BE2C (cell line): Measurements from ENCODE around the gene SRP54.

Experiments
- DNase-seq: peaks from one replicate; pipeline ENCODE4 v3.0.0-alpha.2; 2020
- H3K27me3 ChIP-seq: fragments of 250-450 bp; sonication (Bioruptor Pico); 2 replicates; pipeline ENCODE4 v1.5.1; 2020; ENCODE audit warnings: mild to moderate bottlenecking
- H3K36me3 ChIP-seq: fragments of 250-450 bp; sonication (Bioruptor Pico); 2 replicates; pipeline ENCODE4 v1.5.1; 2020; ENCODE audit warnings: mild to moderate bottlenecking
- H3K4me1 ChIP-seq: fragments of 250-450 bp; sonication (Bioruptor Pico); 2 replicates; pipeline ENCODE4 v1.5.1; 2020
- H3K4me3 ChIP-seq: 2 replicates; pipeline ENCODE4 v1.5.1; 2011; ENCODE audit warnings: low read depth, low read length
- H3K9me3 ChIP-seq: fragments of 250-450 bp; sonication (Bioruptor Pico); 2 replicates; pipeline ENCODE4 v1.5.1; 2020
- CTCF ChIP-seq: IDR thresholded peaks from 2 replicates; pipeline ENCODE4 v1.5.1; 2012; ENCODE audit warnings: mild to moderate bottlenecking, low read depth, low read length

The SRP54 gene

DNA sequence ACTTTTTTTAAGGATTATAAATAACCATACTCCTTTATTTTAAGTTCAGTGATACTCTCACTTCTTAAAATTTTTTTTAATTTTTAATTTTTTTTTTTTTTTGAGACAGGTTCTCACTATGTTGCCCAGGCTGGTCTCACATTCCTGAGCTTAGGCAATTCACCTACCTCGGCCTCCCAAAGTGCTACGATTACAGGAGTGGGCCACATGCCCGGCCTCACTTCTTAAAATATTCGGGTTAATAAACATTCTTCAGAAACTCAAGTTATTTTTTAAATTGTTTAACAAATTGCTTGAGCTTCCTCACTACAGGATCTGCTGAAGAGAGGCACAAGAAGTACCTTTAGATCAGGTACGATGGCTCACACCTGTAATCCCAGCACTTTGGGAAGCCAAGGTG is 4.3 kb upstream of the SRP54 start:
- no peaks in the 10 kb centered on the region for H3K4me1 ChIP-seq
- H3K4me3 ChIP-seq, result no peak overlapping the region
- no peak for TF ChIP-seq CTCF
- no peaks in the 10 kb centered on the region for H3K9me3 ChIP-seq
- H3K27me3 ChIP-seq, result no peaks in the 10 kb centered on the region
- no peak for DNase-seq
- no peaks in the 10 kb centered on the region for H3K36me3 ChIP-seq

DNA sequence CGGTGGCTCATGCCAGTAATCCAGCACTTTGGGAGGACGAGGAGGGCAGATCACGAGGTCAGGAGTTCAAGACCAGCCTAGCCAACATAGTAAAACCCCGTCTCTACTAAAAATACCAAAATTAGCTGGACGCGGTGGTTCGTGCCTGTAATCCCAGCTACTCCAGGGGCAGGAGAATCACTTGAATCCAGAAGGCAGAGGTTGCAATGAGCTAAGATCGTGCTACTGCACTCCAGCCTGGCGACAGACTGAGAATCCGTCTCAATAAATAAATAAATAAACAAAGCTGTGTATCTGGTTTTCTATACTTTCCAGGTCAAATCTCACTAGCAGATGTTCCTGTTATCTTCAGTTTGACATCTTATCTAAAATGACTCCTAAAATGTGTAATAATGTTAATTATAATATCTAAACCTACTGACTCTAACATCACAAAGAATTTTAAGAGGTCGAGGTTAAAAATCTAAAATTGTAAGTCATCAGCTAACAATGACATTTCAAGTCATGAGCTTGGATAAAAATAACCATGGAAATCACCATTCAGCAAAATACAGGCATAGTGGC is 2.4 kb upstream of the SRP54 start:
- no peak for TF ChIP-seq CTCF
- Histone ChIP-seq H3K9me3 (no peaks in the 10 kb centered on the region), H3K4me1 (no peaks in the 10 kb centered on the region), H3K27me3 (no peaks in the 10 kb centered on the region), H3K4me3 (peak overlapping the region; percentile 82), H3K36me3 (no peaks in the 10 kb centered on the region)
- no peak for DNase-seq

DNA sequence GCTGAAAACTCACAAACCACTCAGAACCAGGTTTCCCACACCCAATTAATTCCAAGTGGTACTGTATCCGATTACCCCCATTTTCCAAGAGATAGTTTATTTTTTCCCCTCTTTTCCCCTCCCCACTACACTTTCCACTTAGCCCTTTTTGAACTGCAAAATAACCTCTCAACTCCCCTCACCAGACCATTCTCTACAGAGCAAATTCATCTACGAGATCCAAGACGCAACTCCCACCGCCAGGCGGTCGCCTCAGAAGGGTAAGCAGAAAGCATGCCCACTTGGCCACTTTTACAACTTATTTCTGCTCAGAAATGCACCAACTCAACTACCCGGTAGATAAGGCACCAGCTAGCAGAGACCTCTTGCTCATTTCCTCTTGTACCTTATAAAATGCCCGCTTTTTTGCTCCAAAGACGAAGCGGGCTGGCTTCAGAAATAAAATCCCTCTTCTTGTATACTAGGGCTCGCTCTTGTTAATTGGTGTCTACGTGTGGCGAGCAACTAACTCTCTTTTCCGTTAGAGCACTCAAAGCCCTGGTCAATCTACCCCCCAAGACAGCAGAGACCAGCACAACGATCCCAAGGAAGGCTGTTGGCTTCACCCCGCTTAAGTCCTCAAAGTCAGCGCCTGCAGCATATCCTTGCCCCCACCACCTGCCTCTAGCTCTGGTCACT is 910 bp upstream of the SRP54 start:
- Histone ChIP-seq H3K36me3 (no peaks in the 10 kb centered on the region), H3K9me3 (no peaks in the 10 kb centered on the region), H3K4me1 (no peaks in the 10 kb centered on the region), H3K4me3 (peak overlapping the region; percentile 82), H3K27me3 (no peaks in the 10 kb centered on the region)
- peak; percentile 50 for TF ChIP-seq CTCF
- DNase-seq, result peak; percentile 46

DNA sequence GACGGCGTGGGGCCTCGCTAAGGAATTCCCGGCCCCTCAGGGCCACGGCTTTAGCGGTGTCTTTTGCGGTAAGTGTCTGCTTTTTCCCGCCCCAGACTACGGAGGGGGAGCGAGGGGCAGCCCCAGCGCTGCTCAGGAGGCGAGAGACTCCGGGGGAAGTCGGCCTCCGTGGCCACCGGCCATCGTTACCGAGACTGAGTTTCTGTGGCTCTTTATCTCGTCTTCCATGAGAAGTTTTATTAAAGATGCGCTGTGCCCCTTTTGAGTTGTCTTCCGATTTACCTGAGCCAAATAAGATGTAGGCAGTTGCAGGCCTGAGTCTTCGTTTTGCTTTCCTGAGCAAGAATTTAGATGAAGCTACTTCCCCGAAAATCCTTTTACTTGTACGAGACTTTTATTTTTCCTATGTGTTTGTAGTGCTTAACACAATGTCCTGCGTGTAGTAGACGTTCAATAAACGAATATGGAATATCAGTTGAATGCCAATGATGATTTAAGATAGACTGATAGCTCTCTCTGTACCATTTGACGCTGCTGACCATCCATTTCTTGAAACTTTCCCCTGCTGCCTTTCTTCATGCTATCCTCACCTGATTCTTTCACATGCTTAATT is 462 bp downstream of the SRP54 start:
- TF ChIP-seq CTCF, result no peak
- H3K9me3 ChIP-seq, result no peaks in the 10 kb centered on the region
- H3K4me1 ChIP-seq, result no peaks in the 10 kb centered on the region
- DNase-seq, result no peak
- H3K36me3 ChIP-seq, result no peaks in the 10 kb centered on the region
- H3K27me3 ChIP-seq, result no peaks in the 10 kb centered on the region
- peak overlapping the region; percentile 82 for H3K4me3 ChIP-seq

DNA sequence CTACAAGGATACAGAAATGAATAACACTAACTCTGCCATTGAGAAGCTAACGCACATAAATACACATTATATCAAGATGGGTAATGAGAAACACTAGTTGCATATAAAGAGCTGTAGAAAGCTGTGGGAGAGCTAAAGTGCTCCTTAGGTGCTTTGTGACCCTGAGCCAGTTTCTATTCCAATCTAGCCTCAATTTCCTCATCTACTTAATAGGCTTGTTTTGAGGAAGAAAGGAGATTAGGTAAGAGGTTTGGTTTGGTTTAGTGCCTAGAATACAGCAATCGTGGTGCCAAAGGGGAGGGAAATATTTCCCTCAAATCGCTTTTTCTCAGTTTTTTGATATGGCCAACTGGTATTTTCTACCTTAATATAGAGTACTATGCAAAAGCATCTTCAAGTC is 994 bp downstream of the SRP54 start:
- Histone ChIP-seq H3K27me3 (no peaks in the 10 kb centered on the region), H3K9me3 (no peaks in the 10 kb centered on the region), H3K4me1 (no peaks in the 10 kb centered on the region), H3K36me3 (no peaks in the 10 kb centered on the region), H3K4me3 (peak overlapping the region; percentile 82)
- no peak for TF ChIP-seq CTCF
- no peak for DNase-seq

- Histone ChIP-seq H3K4me1 (no peaks in the 10 kb centered on the region), H3K27me3 (no peaks in the 10 kb centered on the region), H3K36me3 (no peaks in the 10 kb centered on the region), H3K9me3 (no peaks in the 10 kb centered on the region), H3K4me3 (no peak overlapping the region)
- no peak for DNase-seq
- no peak for TF ChIP-seq CTCF
These were observed 2.9 kb downstream of the SRP54 start for GRCh38 chr14:34985740-34986139.
